IMR-90 (cell line): ENCODE results near the gene CHRNA3. TPM values are rescaled to one million over a fixed set of nuclear protein-coding genes. Genes with fewer than 3 reads are reported as not detected.

ENCODE experiments used
- ATAC-seq: fragments of 200-7000 bp; cut with Tn5 transposase; 2 replicates; pipeline ENCODE4 v1.9.1; 2020; ENCODE audit warnings: low read depth, mild to moderate bottlenecking, moderate library complexity
- BruUV-seq: library from RNA; stranded (reverse); fragments of 400-500 nt; replicated peaks from 2 replicates; lab custom pipeline; 2021; lab: Mats Ljungman, UMichigan
- CTCF ChIA-PET: fragments of 300-600 bp; formaldehyde crosslinking; extraction: SDS; loops from one replicate; lab custom pipeline; 2021; ENCODE audit warnings: antibody characterized with exemption; lab: Yijun Ruan, JAX
- POLR2A ChIA-PET: fragments of 300-600 bp; sonication (Branson Sonifier 250); formaldehyde crosslinking; loops from one replicate; lab custom pipeline; 2022; ENCODE audit warnings: antibody characterized with exemption; ENCODE audit not compliant: unreplicated experiment; lab: Charles Lee
- DNase-seq: peaks from one replicate; pipeline ENCODE4 v3.0.0; 2013
- H2AFZ ChIP-seq: replicated peaks from 2 replicates; pipeline ENCODE3; 2013; ENCODE audit warnings: low read length, mild to moderate bottlenecking; ENCODE audit not compliant: poor library complexity
- H2AK5ac ChIP-seq: 2 replicates; pipeline ENCODE4 v1.6.1; 2013; ENCODE audit warnings: low read depth, low read length, inconsistent platforms
- H2AK9ac ChIP-seq: replicated peaks from 2 replicates; pipeline ENCODE3; 2013; ENCODE audit warnings: mild to moderate bottlenecking, low read depth, low read length, moderate library complexity; ENCODE audit not compliant: poor library complexity
- H2BK120ac ChIP-seq: 2 replicates; pipeline ENCODE4 v1.6.1; 2013; ENCODE audit warnings: low read depth, low read length, inconsistent platforms
- H2BK15ac ChIP-seq: 3 replicates; pipeline ENCODE4 v1.6.1; 2013; ENCODE audit warnings: low read depth, low read length, inconsistent platforms
- H2BK20ac ChIP-seq: 2 replicates; pipeline ENCODE4 v1.6.1; 2013; ENCODE audit warnings: low read depth, mild to moderate bottlenecking, inconsistent platforms, low read length, moderate library complexity
- H2BK5ac ChIP-seq: 2 replicates; pipeline ENCODE4 v1.6.1; 2013; ENCODE audit warnings: mild to moderate bottlenecking, low read depth, low read length, inconsistent platforms; ENCODE audit not compliant: poor library complexity, severe bottlenecking
- H3K14ac ChIP-seq: replicated peaks from 2 replicates; pipeline ENCODE4 v1.6.1; 2013; ENCODE audit warnings: low read depth, low read length, inconsistent platforms
- H3K18ac ChIP-seq: 2 replicates; pipeline ENCODE4 v1.6.1; 2013; ENCODE audit warnings: low read depth, low read length, control low read depth
- H3K23ac ChIP-seq: 2 replicates; pipeline ENCODE4 v1.6.1; 2013; ENCODE audit warnings: low read depth, low read length, inconsistent platforms
- H3K27ac ChIP-seq: 2 replicates; pipeline ENCODE4 v1.5.1; 2013; ENCODE audit warnings: mild to moderate bottlenecking, control low read depth, low read length; ENCODE audit not compliant: insufficient read depth
- H3K27me3 ChIP-seq: 2 replicates; pipeline ENCODE4 v1.6.1; 2013; ENCODE audit warnings: low read length; ENCODE audit not compliant: control insufficient read depth, insufficient read depth
- H3K36me3 ChIP-seq: 2 replicates; pipeline ENCODE4 v1.6.1; 2013; ENCODE audit warnings: low read length, mixed read lengths; ENCODE audit not compliant: control insufficient read depth, insufficient read depth
- H3K4ac ChIP-seq: 2 replicates; pipeline ENCODE4 v1.6.1; 2013; ENCODE audit warnings: low read depth, low read length, inconsistent platforms
- H3K4me1 ChIP-seq: 2 replicates; pipeline ENCODE4 v1.6.1; 2013; ENCODE audit warnings: low read length, mixed read lengths; ENCODE audit not compliant: control insufficient read depth, insufficient read depth
- H3K4me2 ChIP-seq: 2 replicates; pipeline ENCODE4 v1.6.1; 2013; ENCODE audit warnings: low read depth, mild to moderate bottlenecking, control low read depth, low read length, moderate library complexity
- H3K4me3 ChIP-seq: 2 replicates; pipeline ENCODE4 v1.5.1; 2013; ENCODE audit warnings: low read depth, mild to moderate bottlenecking, control low read depth, low read length, moderate library complexity; ENCODE audit not compliant: insufficient read depth
- H3K56ac ChIP-seq: 2 replicates; pipeline ENCODE4 v1.6.1; 2013; ENCODE audit warnings: low read length, inconsistent platforms; ENCODE audit not compliant: insufficient read depth; ENCODE audit errors: extremely low read depth
- H3K79me1 ChIP-seq, 2 experiments: 2 replicates each; pipeline ENCODE4 v1.6.1; 2013; ENCODE audit warnings: low read length in 2 of 2, inconsistent platforms in 1 of 2, low read depth in 1 of 2
- H3K9ac ChIP-seq: 2 replicates; pipeline ENCODE4 v1.6.1; 2013; ENCODE audit warnings: low read depth, low read length, control low read depth
- H3K9me1 ChIP-seq: 2 replicates; pipeline ENCODE4 v1.6.1; 2013; ENCODE audit warnings: low read length, inconsistent platforms; ENCODE audit not compliant: insufficient read depth
- H3K9me3 ChIP-seq: 2 replicates; pipeline ENCODE4 v1.6.1; 2013; ENCODE audit warnings: low read length; ENCODE audit not compliant: control insufficient read depth, insufficient read depth
- H4K20me1 ChIP-seq: 2 replicates; pipeline ENCODE4 v1.6.1; 2013; ENCODE audit warnings: low read length, inconsistent platforms; ENCODE audit not compliant: insufficient read depth
- H4K5ac ChIP-seq: 2 replicates; pipeline ENCODE4 v1.6.1; 2013; ENCODE audit warnings: mild to moderate bottlenecking, low read depth, low read length, control low read depth
- H4K8ac ChIP-seq, 2 experiments: 2 replicates each; pipeline ENCODE4 v1.6.1; 2013; ENCODE audit warnings: low read depth in 2 of 2, low read length in 2 of 2, control low read depth in 1 of 2, inconsistent platforms in 1 of 2
- H4K91ac ChIP-seq: 2 replicates; pipeline ENCODE4 v1.6.1; 2013; ENCODE audit warnings: low read depth, low read length, inconsistent platforms; ENCODE audit not compliant: insufficient read depth
- CEBPB ChIP-seq: IDR thresholded peaks from 2 replicates; pipeline ENCODE4 v1.6.1; 2012; ENCODE audit warnings: low read depth, low read length, improper control_type of control experiment
- CHD1 ChIP-seq: IDR thresholded peaks from 2 replicates; pipeline ENCODE4 v1.6.1; 2012; ENCODE audit warnings: low read depth, low read length, improper control_type of control experiment
- CTCF ChIP-seq: conservative IDR thresholded peaks from 2 replicates; pipeline ENCODE4 v1.5.1; 2012; ENCODE audit warnings: mild to moderate bottlenecking, low read depth, low read length, improper control_type of control experiment
- ELK1 ChIP-seq: fragments of 150-350 bp; IDR thresholded peaks from 2 replicates; pipeline ENCODE4 v1.6.1; 2016; ENCODE audit warnings: low read depth, mild to moderate bottlenecking, low read length, moderate library complexity, borderline replicate concordance
- FOS ChIP-seq: fragments of 150-350 bp; IDR thresholded peaks from 2 replicates; pipeline ENCODE4 v1.6.1; 2016; ENCODE audit warnings: low read depth, low read length
- MAFK ChIP-seq: IDR thresholded peaks from 2 replicates; pipeline ENCODE4 v1.6.1; 2012; ENCODE audit warnings: low read depth, low read length, improper control_type of control experiment
- MAZ ChIP-seq: IDR thresholded peaks from 2 replicates; pipeline ENCODE4 v1.6.1; 2012; ENCODE audit warnings: low read depth, mild to moderate bottlenecking, low read length, improper control_type of control experiment, moderate library complexity, borderline replicate concordance
- MXI1 ChIP-seq: IDR thresholded peaks from 2 replicates; pipeline ENCODE4 v1.6.1; 2012; ENCODE audit warnings: low read depth, mild to moderate bottlenecking, low read length, moderate library complexity, borderline replicate concordance
- NFE2L2 ChIP-seq: fragments of 150-350 bp; IDR thresholded peaks from 2 replicates; pipeline ENCODE4 v1.6.1; 2016; ENCODE audit warnings: low read depth, mild to moderate bottlenecking, low read length
- POLR2A ChIP-seq: IDR thresholded peaks from 2 replicates; pipeline ENCODE4 v1.6.1; 2012; ENCODE audit warnings: mild to moderate bottlenecking, low read depth, low read length
- RAD21 ChIP-seq: IDR thresholded peaks from 2 replicates; pipeline ENCODE4 v1.6.1; 2012; ENCODE audit warnings: low read length, improper control_type of control experiment
- RCOR1 ChIP-seq: IDR thresholded peaks from 2 replicates; pipeline ENCODE4 v1.6.1; 2012; ENCODE audit warnings: mild to moderate bottlenecking, low read length, improper control_type of control experiment; ENCODE audit not compliant: insufficient replicate concordance
- RFX5 ChIP-seq: IDR thresholded peaks from 2 replicates; pipeline ENCODE4 v1.8.0; 2012; ENCODE audit warnings: low read depth, mild to moderate bottlenecking, low read length, moderate library complexity
- SMC3 ChIP-seq: fragments of 150-350 bp; IDR thresholded peaks from 2 replicates; pipeline ENCODE4 v1.6.1; 2016; ENCODE audit warnings: low read depth, mild to moderate bottlenecking, antibody characterized with exemption, low read length, moderate library complexity
- USF2 ChIP-seq: fragments of 150-350 bp; IDR thresholded peaks from 2 replicates; pipeline ENCODE4 v1.6.1; 2017; ENCODE audit warnings: mild to moderate bottlenecking, antibody characterized with exemption, low read length, low read depth
- WGBS, 2 experiments: methylation state at CpG; one replicate each; pipeline versions ENCODE4 v1.1.5 to v1.1.7; 2013; ENCODE audit warnings: missing lambda C conversion rate in 2 of 2; ENCODE audit not compliant: insufficient read length in 1 of 2; ENCODE audit errors: extremely low coverage in 2 of 2; 5-methylcytosine and 5-hydroxymethylcytosine counted together
- dilution Hi-C: fragments of 300-500 bp; cut with HindIII; formaldehyde crosslinking; loops from one replicate; pipeline ENCODE4 v1.14.3; 2018; ENCODE audit warnings: low sequenced_read_pairs; ENCODE audit not compliant: unreplicated experiment
- in situ Hi-C: fragments of 300-500 bp; cut with MboI; formaldehyde crosslinking; loops from 3 replicates; pipeline ENCODE4 v1.14.3; 2019; ENCODE audit warnings: low sequenced_read_pairs, inconsistent platforms, mixed read lengths
- intact Hi-C: fragments of 100-400 bp; cut with micrococcal nuclease; formaldehyde crosslinking; loops from 2 replicates; pipeline ENCODE4 v1.10.0; 2022
- polyA plus RNA-seq, 3 experiments: library from polyadenylated mRNA; depleted of rRNA; stranded (reverse); fragments of >200 nt; gene quantifications; 2 replicates each; pipeline ENCODE4 v1.2.3, GENCODE V29; 2012; ENCODE audit warnings: low replicate concordance in 1 of 3
- total RNA-seq: library from RNA; depleted of rRNA; stranded (reverse); fragments of >200 nt; gene quantifications from 2 replicates; pipeline ENCODE4 v1.2.3, GENCODE V29; 2012

The CHRNA3 gene
- total and polyA plus RNA-seq, 2 of the 4 experiments (the other 2 are of a cell fraction): not detected

GRCh38 chr15:78654272-78654671 is 33.5 kb upstream of the CHRNA3 start:
- no peaks in the 10 kb centered on the region for H3K9me3 ChIP-seq
- no peak overlapping the region for H3K14ac ChIP-seq
- H2AFZ ChIP-seq: no peak overlapping the region
- H3K36me3 ChIP-seq: no peaks in the 10 kb centered on the region
- no peak overlapping the region for H2BK5ac ChIP-seq
- no peaks in the 10 kb centered on the region for H3K79me1 ChIP-seq
- no peak overlapping the region for H3K18ac ChIP-seq
- no TSS peak for BruUV-seq
- no CpG with 5 or more reads among the region's 4 CpGs for WGBS, 2 experiments
- H3K4me3 ChIP-seq: no peak overlapping the region
- dilution Hi-C loops: no loop called here
- H3K27ac ChIP-seq: no peak overlapping the region
- ATAC-seq (no peak), DNase-seq (no peak)
- no peak overlapping the region for H3K4ac ChIP-seq
- in situ Hi-C loops: no loop called here
- no peak overlapping the region for H3K56ac ChIP-seq
- ChIA-PET CTCF (interaction anchor here (2.0 kb wide), 1 partner anchor 15 kb away, joined by 6 read pairs; no protein-coding TSS in a partner anchor), POLR2A (no interaction called here)
- H3K9me1 ChIP-seq: no peaks in the 10 kb centered on the region
- no peak overlapping the region for H3K23ac ChIP-seq
- no peak overlapping the region for H2AK9ac ChIP-seq
- no peak overlapping the region for H3K4me2 ChIP-seq
- no peak overlapping the region for H3K9ac ChIP-seq
- H2BK15ac ChIP-seq: no peak overlapping the region
- H4K91ac ChIP-seq: no peak overlapping the region
- TF ChIP-seq MAZ: no peak
- no peak for TF ChIP-seq RAD21
- no peak for TF ChIP-seq NFE2L2
- TF ChIP-seq CTCF: no peak
- no peak for TF ChIP-seq FOS
- TF ChIP-seq SMC3: no peak
- no peak for TF ChIP-seq RCOR1
- TF ChIP-seq RFX5: no peak
- no peak for TF ChIP-seq ELK1
- no peak for TF ChIP-seq MXI1
- no peak for TF ChIP-seq CHD1
- no peak for TF ChIP-seq CEBPB
- TF ChIP-seq POLR2A: no peak
- TF ChIP-seq USF2: no peak
- no peak for TF ChIP-seq MAFK
- no peak overlapping the region for H2BK120ac ChIP-seq
- no peaks in the 10 kb centered on the region for H4K20me1 ChIP-seq
- H2AK5ac ChIP-seq: no peak overlapping the region
- H4K5ac ChIP-seq: no peak overlapping the region
- intact Hi-C loops: no loop called here
- peaks cover 34% of the 10 kb centered on the region for H3K27me3 ChIP-seq
- no peaks in the 10 kb centered on the region for H3K4me1 ChIP-seq
- H4K8ac ChIP-seq: no peak overlapping the region
- H2BK20ac ChIP-seq: no peak overlapping the region
